D721Med (cell line): ENCODE results near the gene FXYD5.
"Not testable (repeated sequence)": the region's sequence is repeated elsewhere in the genome, so short reads cannot be mapped to it uniquely, and the experiment has no call there.

Experiments used
- DNase-seq: peaks from one replicate; pipeline ENCODE4 v3.0.0; 2011; ENCODE audit warnings: low spot score; ENCODE audit not compliant: insufficient read length
- FAIRE-seq: peaks from 2 replicates; lab custom pipeline; 2011; peaks lifted over from hg19 to GRCh38; lab: Jason Lieb, UNC
- CTCF ChIP-seq: IDR thresholded peaks from 2 replicates; pipeline ENCODE4 v1.5.1; 2012; ENCODE audit warnings: mild to moderate bottlenecking, control low read depth; ENCODE audit not compliant: insufficient read depth; ENCODE audit errors: missing control alignments

FXYD5 gene

DNA sequence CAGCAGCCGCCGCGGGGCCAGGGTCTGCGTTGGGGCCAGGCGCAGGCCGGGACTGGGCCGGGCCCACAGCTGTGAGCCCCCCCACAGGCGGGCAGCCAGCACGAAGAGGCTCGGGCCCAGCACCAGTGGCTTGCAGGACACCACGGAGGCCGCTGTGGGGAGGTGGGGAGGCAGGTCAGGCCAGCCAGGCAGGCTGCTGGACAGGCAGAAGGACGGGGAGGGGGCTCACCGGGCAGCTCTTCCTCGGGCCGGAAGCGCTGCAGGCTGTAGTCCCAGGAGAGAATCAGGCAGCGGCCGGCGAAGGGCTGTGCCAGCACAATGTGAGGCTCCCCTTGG lies 27.9 kb upstream of the FXYD5 start:
- no peak for TF ChIP-seq CTCF
- DNase-seq (no peak), FAIRE-seq (no peak)

DNA sequence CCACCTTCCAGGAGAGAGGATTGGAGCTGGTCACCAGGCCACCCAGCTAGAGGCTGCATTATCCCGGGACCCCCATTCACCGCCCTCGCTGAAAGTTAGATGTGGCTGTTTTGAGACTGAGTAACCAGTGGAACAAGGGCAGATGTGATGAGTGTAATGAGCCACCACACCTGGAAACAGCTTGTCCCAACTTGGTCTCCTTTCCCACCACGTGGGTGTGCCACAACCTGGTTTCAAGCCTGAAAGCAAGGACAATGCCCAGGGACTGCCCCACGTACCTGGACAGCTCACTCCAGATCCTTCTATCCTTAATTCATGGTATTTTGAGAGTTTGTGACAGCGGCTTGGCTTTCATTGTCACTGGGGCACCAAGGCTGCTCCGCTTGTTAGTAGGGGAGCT lies 26.7 kb upstream of the FXYD5 start:
- DNase-seq (no peak), FAIRE-seq (no peak)
- no peak for TF ChIP-seq CTCF

DNA sequence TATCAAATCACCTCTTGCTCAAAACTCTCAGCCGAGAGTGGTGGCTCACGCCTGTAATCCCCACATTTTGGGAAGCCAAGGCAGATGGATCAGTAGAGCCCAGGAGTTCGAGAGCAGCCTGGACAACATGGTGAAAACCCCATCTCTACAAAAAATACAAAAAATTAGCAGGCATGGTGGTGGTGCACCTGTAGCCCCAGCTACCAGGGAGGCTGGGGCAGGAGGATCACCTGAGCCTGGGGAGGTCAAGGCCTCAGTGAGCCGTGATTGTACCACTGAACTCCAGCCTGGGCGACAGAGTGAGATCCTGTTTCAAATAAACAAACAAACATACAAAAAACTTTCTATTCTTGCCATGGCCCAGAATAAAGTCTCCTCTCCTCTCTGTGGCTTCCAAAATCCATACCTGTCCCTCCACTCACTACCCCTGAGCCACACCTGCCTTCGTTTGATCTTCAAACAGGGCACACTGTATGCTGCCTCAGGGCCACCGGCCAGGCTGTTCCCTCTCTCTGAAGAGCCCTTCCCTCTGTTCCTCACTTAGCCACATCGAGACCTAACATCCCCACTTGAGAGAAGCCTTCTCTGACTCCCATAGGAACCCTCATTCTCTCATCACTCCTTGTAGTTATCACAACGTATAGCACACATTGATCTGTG lies 26.0 kb upstream of the FXYD5 start:
- FAIRE-seq (no peak), DNase-seq (no peak)
- no peak for TF ChIP-seq CTCF

GRCh38 chr19:35129724-35130274 lies 24.7 kb upstream of the FXYD5 start:
- not testable (repeated sequence) for DNase-seq, FAIRE-seq

GRCh38 chr19:35130761-35131720 lies 23.5 kb upstream of the FXYD5 start:
- DNase-seq (no peak), FAIRE-seq (no peak)
- TF ChIP-seq CTCF, result no peak

DNA sequence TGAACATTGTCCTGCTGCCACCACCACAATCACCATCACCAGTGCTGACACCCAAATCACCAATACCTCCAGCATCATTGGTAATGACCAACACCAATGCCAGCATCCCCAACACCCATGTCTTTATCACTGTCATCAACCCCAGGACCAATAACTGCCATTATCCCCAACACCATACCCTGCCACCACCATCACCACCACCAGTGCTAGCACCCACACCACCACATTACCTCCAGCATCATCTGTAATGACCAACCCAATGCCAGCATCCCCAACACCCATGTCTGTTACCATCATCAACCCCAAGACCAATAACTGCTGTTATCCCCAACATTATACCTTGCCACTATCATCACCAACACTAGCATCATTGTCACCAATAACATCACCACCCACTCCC lies 22.3 kb upstream of the FXYD5 start:
- TF ChIP-seq CTCF, result no peak
- no peak for DNase-seq
- no peak for FAIRE-seq

DNA sequence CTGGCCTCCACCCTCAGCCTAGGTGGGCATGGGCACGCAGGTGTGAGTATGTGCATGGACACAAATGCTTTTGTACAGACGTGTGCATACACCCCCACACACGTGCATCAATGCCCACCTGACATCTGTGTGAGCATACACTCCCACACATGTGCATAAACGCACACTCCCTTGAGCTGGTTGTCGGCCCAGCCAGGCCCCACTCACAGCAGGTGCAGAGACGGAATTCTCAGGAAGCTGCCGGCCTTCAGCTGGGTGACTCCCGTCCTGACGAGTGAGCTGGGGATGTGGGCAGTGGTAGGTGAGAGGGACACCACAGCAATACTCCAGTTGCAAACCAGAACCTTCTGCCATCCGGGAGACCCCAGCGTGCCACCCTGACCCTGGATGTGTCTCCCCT lies 20.7 kb upstream of the FXYD5 start:
- DNase-seq (no peak), FAIRE-seq (no peak)
- no peak for TF ChIP-seq CTCF
